Suprapubic skin (tissue), 4 donors: Measurements from ENCODE around the gene SFR1. TPM values are rescaled to one million over a fixed set of nuclear protein-coding genes. Genes with fewer than 3 reads are reported as not detected.

Source experiments
- DNase-seq, 2 donors: peaks; one replicate each; pipeline ENCODE4 v3.0.0-alpha.2; 2019; ENCODE audit warnings: low spot score in 2 of 2
- H3K27ac ChIP-seq: fragments of 200-600 bp; sonication (generic); one replicate; pipeline ENCODE4 v1.5.1; 2019
- H3K27me3 ChIP-seq: fragments of 200-600 bp; sonication (generic); one replicate; pipeline ENCODE4 v1.5.1; 2019
- H3K36me3 ChIP-seq: fragments of 200-600 bp; sonication (generic); one replicate; pipeline ENCODE4 v1.5.1; 2019
- H3K4me1 ChIP-seq: fragments of 200-600 bp; sonication (generic); one replicate; pipeline ENCODE4 v1.5.1; 2019
- H3K4me3 ChIP-seq: fragments of 200-600 bp; sonication (generic); one replicate; pipeline ENCODE4 v1.5.1; 2019; ENCODE audit warnings: mild to moderate bottlenecking
- H3K9me3 ChIP-seq: fragments of 200-600 bp; sonication (generic); one replicate; pipeline ENCODE4 v1.5.1; 2019
- CTCF ChIP-seq, 2 donors: fragments of 200-600 bp in 1 of 2; fragments of 450-650 bp in 1 of 2; sonication (generic) in 1 of 2; IDR thresholded peaks; one replicate each; pipeline ENCODE4 v1.5.1; 2016 to 2019; ENCODE audit warnings: antibody characterized with exemption in 2 of 2, mild to moderate bottlenecking in 1 of 2, moderate library complexity in 1 of 2
- EP300 ChIP-seq: sonication (generic); formaldehyde crosslinking; IDR thresholded peaks from one replicate; pipeline ENCODE4 v1.6.1; 2017; ENCODE audit warnings: antibody characterized with exemption
- POLR2A ChIP-seq, 2 donors: fragments of 450-650 bp; IDR thresholded peaks; one replicate each; pipeline ENCODE4 v1.6.1; 2017; ENCODE audit warnings: antibody characterized with exemption in 2 of 2, mild to moderate bottlenecking in 2 of 2, moderate library complexity in 2 of 2
- POLR2AphosphoS5 ChIP-seq, 3 donors: sonication (generic); formaldehyde crosslinking; IDR thresholded peaks; one replicate each; pipeline ENCODE4 v1.6.1; 2017; ENCODE audit warnings: antibody characterized with exemption in 3 of 3
- WGBS: methylation state at CpG from one replicate; pipeline ENCODE4 v1.1.5; 2018; 5-methylcytosine and 5-hydroxymethylcytosine counted together
- total RNA-seq, 4 donors: library from RNA; depleted of rRNA; stranded (reverse); fragments of >200 nt; gene quantifications; one replicate each; pipeline ENCODE4 v1.1.0, GENCODE V29; 2016

The SFR1 gene
- total RNA-seq, 4 donors from 2014 or later = 4.6 to 10.8 (median 5.6) TPM

GRCh38 chr10:104113376-104113956 lies 8.5 kb upstream of the SFR1 start:
- TF ChIP-seq EP300 (no peak), POLR2AphosphoS5 (IDR thresholded peaks at IDR 0.05) (no peak), POLR2A (IDR thresholded peaks at IDR 0.05) (no peak), CTCF (IDR thresholded peaks at IDR 0.05) (no peak)
- H3K27ac ChIP-seq = no peak overlapping the region
- H3K27me3 ChIP-seq = no peaks in the 10 kb centered on the region
- DNase-seq = no peak
- H3K4me3 ChIP-seq = no peak overlapping the region
- 50% methylated on average over 1 of the region's 1 CpG for WGBS
- H3K36me3 ChIP-seq = no peaks in the 10 kb centered on the region
- peaks cover 19% of the 10 kb centered on the region for H3K4me1 ChIP-seq
- no peaks in the 10 kb centered on the region for H3K9me3 ChIP-seq

- Histone ChIP-seq H3K27ac (peak overlapping the region; percentile 98), H3K36me3 (no peaks in the 10 kb centered on the region), H3K4me3 (no peak overlapping the region), H3K9me3 (no peaks in the 10 kb centered on the region), H3K27me3 (no peaks in the 10 kb centered on the region), H3K4me1 (peaks cover 39% of the 10 kb centered on the region)
- WGBS = 47% methylated on average over 4 of the region's 4 CpGs
- no peak for DNase-seq
- TF ChIP-seq POLR2A (IDR thresholded peaks at IDR 0.05) (no peak), EP300 (no peak), POLR2AphosphoS5 (IDR thresholded peaks at IDR 0.05) (no peak), CTCF (IDR thresholded peaks at IDR 0.05) (no peak)
Observed at GRCh38 chr10:104117839-104118323, 4.1 kb upstream of the SFR1 start.

- Histone ChIP-seq H3K4me1 (peaks cover 47% of the 10 kb centered on the region), H3K27me3 (no peaks in the 10 kb centered on the region), H3K4me3 (no peak overlapping the region), H3K27ac (peak overlapping the region; percentile 98), H3K36me3 (no peaks in the 10 kb centered on the region), H3K9me3 (no peaks in the 10 kb centered on the region)
- no peak for DNase-seq
- 38% methylated on average over 3 of the region's 3 CpGs for WGBS
- TF ChIP-seq POLR2A (IDR thresholded peaks at IDR 0.05) (no peak), POLR2AphosphoS5 (IDR thresholded peaks at IDR 0.05) (no peak), CTCF (IDR thresholded peaks at IDR 0.05) (no peak), EP300 (no peak)
Observed at GRCh38 chr10:104119996-104120395, 2.0 kb upstream of the SFR1 start.

- H3K4me1 ChIP-seq = peaks cover 42% of the 10 kb centered on the region
- H3K9me3 ChIP-seq = no peaks in the 10 kb centered on the region
- WGBS = 15% methylated on average over 2 of the region's 2 CpGs
- TF ChIP-seq POLR2A (IDR thresholded peaks at IDR 0.05) (no peak), POLR2AphosphoS5 (IDR thresholded peaks at IDR 0.05) (no peak), CTCF (IDR thresholded peaks at IDR 0.05) (no peak), EP300 (no peak)
- no peaks in the 10 kb centered on the region for H3K36me3 ChIP-seq
- peak overlapping the region; percentile 77 for H3K4me3 ChIP-seq
- DNase-seq = no peak
- no peaks in the 10 kb centered on the region for H3K27me3 ChIP-seq
- H3K27ac ChIP-seq = peak overlapping the region; percentile 98
Observed at GRCh38 chr10:104120512-104120902, 1.5 kb upstream of the SFR1 start.

- no peaks in the 10 kb centered on the region for H3K9me3 ChIP-seq
- TF ChIP-seq POLR2A (IDR thresholded peaks at IDR 0.05) = peak in 1 of 2 donors; percentile 50
- TF ChIP-seq CTCF (IDR thresholded peaks at IDR 0.05) = no peak
- no peak for TF ChIP-seq EP300
- TF ChIP-seq POLR2AphosphoS5 (IDR thresholded peaks at IDR 0.05) = peak in 2 of 3 donors; percentile 58 to 65
- peak overlapping the region; percentile 98 for H3K27ac ChIP-seq
- 1% methylated on average over 28 of the region's 28 CpGs for WGBS
- no peaks in the 10 kb centered on the region for H3K27me3 ChIP-seq
- peaks cover 39% of the 10 kb centered on the region for H3K4me1 ChIP-seq
- peak overlapping the region; percentile 77 for H3K4me3 ChIP-seq
- no peaks in the 10 kb centered on the region for H3K36me3 ChIP-seq
- DNase-seq = peak; percentile 97 to 99
Observed at GRCh38 chr10:104120903-104121484, 977 bp upstream of the SFR1 start.
